SIG-M5 (cell line): Measurements from ENCODE around the gene CDC42EP4.
"Not testable (repeated sequence)": the region's sequence is repeated elsewhere in the genome, so short reads cannot be mapped to it uniquely, and the experiment has no call there.

Source experiments
- DNase-seq: peaks from one replicate; lab custom pipeline; 2025; lab: John Stamatoyannopoulos, UW

The CDC42EP4 gene

DNA sequence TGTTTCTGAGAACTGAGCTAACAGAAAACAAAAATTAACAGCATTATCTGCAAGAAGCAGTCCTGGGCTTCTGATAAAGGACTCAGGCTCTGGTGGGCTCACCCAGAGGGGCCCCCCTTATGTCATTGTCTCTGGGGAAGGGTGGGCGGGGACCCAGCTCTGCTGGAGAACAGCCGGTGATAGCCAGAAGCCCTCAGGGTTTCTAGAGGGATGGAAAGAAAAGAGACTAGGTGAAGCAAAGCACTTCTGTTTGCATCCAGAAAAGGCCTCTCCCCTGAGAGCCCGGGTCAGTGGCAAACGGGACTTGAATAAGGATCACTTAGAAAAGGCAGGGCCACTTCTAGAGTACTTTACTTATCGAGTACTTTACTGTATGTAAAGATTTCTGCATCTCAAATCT is 7.0 kb upstream of the CDC42EP4 start:
- DNase-seq, result no peak

DNA sequence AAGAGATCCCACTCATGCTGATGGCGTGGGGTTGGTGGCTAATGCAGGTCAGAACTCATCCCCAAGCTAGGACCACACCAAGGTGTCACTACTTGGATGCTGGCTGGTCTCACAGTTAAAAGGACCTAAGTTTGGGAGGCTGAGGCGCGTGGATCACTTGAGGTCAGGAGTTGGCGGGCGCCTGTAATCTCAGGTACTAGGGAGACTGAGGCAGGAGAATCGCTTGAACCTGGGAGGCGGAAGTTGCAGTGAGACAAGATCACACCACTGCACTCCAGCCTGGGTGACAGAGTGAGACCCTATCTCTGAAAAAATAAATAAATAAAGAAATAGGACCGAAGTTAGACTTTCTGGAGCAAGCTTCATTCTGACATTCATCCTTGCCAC is 6.6 kb upstream of the CDC42EP4 start:
- DNase-seq, result no peak

DNA sequence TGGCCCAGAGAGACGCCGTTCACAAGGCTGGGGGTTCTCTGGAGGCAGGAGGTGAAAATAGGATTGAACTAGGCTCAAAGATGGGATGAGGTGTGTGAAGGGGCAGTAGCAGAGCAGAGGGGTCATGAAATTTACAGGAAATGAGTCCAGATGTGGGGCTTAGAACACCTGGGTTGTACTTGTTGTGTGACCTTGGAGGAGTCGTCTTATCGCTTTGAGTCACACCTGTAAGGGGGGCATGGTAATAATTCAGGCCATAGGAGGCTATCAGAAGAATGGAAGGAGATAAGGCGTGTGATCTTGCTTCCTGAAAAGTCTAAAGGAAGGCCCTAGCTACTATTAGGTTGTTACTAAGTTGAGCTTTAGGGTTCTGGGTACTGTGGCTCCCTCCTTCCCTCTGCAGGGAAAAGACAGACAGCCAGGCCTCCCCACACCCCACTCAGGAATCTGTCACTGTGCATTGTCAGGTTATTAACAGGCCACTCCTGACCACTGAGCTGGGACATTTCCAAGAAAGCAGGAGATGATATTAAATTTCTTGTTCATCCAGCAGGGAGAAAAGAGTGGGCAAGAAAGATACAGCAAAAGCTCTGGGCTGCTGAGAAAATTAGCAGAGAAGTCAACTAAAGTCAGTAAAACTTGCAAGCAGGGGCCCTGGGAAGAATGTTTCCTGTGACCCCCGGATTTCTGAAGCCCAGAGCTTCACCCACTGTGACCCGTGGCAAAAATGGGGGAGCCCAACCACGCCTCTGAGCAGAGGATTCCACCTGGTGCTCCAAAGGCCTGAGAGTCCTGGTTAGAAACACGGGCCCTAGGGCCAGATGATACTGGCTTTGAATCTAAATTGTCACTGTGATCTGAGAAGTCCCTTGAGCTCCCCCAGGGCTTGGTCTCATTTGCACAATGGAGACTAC is 6.0 kb upstream of the CDC42EP4 start:
- no peak for DNase-seq

DNA sequence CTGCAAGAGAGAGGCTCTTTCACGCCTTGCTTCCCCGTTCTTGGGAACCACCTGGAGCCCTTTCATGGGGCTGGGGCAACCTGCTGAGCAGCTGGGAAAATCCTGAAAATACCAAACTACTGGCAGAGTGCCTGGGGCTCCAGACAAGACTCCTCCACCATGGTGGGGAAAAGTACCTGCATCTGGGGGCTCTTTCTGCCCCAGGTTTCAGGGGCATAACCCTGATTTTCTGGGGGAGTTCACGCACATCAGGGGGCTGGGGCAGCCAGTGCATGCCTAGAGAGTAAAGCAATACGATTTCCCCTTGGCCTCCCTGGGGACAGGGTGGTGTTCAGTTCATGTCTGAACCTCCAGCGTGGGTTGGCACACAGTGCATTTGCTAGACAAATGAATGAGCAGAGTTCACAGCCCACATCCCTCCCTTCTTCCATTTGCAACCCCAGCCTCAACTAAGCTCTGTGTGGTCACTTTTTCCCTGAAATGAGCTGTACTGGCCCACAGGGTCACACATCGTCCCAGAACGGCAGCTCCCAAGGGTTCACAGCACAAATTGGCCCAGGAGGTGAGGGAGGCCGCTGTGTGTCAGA is 5.2 kb upstream of the CDC42EP4 start:
- DNase-seq, result no peak

DNA sequence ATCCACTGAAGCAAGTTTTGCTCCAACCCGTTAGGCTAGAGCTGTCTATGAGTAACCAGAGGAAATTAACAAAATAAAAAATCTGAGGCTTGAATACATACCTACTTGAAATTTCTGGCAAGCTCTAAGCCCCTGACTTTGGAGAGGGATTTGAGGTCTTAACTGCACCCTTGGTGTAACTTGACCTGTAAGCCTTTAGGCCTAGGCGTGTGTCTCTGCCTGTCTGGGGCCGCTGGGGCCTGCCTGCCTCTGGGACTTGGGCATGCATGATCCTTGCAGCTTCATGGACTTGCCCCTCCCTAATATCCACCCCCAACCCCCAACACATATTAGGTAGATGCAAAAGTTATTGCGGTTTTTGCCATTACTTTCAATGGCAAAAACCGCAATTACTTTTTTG is 3.7 kb upstream of the CDC42EP4 start:
- DNase-seq, result no peak

DNA sequence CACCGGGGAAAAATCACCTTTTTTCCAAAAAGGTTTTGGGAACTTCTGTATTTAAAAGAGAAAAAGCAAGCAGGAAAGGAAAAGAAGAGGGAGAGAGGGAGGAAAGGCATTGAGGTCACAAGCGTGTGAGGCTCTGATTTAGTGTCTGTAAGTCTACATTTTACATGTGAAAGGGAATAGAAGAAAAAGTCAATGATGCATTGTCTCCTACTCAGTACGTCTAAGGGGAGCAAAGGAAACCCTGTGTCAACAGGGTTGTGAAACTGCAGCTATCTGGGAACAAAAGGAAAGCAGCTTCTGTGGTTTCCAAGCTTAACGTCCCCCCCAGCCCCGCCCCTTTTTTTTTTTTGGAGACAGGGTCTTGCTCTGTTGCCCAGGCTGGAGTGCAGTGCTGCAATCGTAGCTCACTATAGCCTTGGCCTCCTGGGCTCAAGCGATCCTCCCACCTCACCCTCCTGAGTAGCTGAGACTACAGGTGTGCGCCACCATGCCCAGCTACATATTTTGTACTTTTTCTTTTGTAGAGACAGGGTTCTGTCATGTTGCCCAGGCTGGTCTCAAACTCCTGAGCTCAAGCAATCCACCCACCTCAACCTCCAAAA is 1.8 kb upstream of the CDC42EP4 start:
- no peak for DNase-seq

DNA sequence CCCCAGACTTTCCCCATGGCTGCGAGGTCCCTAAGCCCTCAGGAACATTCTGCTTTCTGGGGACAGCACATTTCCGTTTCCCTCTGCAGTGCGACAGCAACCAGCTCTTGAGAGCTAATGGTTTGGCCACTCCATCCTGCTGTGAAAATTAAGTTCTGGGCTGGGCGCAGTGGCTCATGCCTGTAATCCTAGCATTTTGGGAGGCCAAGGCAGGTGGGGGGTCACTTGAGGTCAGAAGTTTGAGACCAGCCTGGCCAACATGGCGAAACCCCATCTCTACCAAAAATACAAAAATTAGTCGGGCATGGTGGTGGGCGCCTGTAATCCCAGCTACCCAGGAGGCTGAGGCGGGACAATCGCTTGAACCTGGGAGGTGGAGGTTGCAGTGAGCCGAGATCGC is 1.1 kb upstream of the CDC42EP4 start:
- not testable (repeated sequence) for DNase-seq

DNA sequence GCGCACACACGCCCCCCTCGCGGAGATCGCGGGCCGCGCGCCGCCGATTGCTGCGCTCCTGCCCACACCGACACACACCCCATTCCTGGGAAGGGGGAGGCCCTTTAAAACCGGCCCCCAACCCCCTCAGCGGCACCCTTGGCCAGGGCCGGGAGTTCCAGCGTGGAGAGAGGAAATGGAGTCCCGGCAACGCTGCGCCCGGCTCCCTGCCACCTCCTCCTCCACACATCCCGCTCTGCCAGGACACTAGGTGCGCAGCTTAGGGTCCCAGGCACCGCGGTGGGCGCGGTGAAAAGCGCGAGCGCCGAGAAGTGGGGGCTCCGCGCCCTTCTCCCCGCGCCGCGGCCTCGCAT is 397 bp downstream of the CDC42EP4 start:
- DNase-seq, result no peak

DNA sequence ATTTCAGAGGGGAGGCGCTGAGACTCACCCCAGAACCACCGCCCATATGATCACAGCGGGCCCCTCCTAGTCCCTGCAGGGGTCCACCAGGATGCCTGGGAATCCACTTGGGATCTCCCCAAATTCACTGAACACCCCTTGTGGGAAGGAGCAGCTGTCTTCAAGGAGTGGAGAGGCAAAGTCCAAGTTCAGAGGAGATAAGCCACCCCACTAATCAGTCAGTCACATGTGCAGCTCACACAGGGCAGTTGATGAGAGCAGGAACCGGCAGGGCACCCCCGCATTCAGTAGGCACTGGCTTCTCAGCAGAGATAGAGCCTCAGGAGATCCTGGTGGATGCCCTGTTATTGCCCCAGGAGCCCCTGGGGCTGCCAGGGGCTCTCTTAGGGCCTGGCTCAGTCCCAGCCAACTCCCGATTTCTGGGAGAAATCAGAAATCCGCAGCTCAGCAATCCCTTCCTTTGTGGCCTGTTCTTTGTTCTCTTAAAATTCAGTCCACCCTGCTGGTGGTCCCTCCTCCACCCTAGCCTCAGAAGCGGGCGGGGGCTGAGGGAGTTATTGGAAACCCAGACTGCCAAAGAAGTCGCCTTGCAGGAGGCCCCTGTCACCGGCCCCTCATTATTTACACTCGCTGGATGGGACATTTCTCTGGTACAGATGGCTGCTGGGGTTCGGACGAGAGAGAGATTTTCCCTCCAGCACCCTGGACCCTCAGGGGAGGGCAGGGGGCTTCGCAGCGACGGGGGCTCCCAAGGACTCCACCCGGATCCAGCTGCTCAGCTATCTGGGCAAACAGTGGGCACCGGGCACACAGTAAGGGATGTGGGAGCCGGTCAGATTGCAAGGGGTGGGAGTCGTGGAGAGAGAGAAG is 1.8 kb downstream of the CDC42EP4 start:
- DNase-seq, result no peak

DNA sequence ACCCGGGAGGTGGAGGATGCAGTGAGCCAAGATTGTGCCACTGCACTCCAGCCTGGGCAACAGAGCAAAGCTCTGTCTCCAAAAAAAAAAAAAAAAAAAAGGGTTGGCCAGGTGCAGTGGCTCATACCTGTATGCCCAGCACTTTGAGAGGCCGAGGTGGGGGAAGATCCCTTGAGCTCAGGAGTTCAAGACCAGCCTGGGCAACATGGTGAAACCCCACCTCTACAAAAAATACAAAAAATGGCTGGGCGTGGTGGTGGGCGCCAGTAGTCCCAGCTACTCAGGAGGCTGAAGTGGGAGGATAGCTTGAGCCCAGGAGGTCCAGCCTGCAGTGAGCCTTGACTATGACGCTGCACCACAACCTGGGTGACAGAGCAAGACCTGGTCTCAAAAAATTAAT is 2.8 kb downstream of the CDC42EP4 start:
- not testable (repeated sequence) for DNase-seq

DNA sequence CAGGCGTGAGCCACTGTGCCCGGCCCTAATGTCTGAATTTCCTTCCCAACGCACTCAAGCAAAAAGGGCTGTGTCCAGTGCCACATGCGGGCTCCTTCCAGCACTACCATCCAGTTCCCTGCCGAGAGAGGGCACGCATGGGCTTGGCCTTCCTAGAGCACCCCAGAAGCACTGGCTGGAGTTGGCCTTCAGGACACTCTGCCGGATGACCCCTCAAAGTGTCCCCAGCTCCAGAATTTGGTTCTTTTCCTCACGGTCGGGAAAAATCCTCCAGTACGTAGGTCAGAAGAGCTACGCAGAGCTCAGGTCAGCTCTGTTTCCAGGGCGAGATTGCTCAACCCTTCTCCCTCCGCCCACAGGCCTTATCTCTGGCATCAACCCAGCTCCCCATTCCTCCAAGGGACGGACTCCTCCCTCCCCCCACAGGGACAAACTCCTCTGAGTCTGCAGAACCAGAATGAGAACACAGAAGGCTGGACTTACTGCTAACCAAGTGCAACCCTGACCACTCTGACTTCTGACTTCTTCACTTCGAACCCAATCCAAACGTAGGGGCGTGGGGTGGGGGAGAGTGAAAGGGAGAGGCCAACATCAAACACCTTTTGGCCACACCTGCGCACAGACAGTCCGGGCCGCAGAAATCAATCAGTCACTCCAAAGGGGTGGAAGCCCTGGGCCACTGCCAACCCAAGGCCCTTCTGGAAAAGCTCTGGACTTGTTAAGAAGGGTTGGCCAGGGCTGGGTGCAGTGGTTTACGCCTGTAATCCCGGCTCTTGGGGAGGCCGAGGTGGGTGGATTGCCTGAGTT is 3.6 kb downstream of the CDC42EP4 start:
- no peak for DNase-seq

DNA sequence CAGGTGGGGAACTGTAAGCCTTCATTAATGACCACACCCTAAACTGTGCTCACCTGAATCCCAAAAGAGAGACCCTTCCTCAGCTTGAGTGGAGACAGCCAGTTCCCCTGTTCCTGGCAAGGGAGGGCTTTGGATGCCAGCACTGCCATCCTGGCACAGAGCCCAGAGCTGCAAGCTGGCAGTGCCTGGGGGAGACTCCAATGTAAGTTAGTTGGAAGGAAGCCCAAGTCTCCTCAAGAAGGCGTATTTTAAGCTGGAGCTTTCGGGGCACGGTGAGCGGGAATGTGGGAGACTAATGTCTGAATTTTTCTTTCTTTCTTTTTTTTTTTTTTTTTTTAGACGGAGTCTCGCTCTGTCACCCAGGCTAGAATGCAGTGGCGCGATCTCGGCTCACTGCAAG is 4.7 kb downstream of the CDC42EP4 start:
- no peak for DNase-seq

DNA sequence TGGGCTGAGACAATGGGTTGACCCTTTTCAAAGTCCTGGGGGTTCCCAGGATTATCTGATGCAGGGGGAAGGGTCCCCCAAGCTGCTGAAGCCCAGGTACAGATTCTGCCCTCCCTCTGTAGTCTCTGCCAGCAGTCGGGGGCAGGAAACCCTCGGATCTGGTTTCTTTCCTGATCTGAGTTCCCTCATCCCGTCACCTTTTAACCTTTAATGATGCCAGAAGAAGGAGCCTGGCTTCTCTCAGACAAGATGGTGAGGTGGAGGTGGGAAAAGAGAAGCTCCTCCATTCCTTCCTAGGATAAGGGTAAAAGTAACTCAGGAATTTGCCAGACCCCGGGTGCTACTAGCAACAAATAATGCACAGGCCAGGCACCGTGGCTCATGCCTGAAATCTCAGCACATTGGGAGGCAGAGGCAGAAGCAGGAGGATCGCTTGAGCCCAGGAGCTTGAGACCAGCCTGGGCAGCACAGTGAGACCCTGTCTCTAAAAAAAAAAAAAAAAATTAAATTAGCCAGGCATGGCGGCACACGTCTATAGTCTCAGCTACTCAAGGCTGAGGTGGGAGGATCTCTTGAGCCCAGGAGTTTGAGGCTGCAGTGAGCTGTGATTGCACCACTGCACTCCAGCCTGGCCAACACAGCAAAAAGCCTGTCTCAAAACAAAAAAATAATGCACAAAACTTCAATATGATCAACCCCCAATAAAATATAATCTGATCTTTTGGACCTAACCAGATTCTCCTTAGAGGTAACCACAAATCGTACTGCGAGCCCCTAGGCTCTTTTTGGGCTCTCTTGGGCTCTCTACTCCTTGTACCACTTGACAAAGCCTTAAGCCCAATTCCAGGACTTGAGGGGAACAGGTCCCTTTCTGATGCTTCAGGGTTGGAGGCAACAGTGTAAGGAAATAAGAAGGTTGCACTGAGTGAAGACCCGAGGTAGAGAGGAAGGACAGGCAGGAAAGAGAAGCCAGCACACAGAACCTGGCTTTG is 5.7 kb downstream of the CDC42EP4 start:
- DNase-seq, result no peak

DNA sequence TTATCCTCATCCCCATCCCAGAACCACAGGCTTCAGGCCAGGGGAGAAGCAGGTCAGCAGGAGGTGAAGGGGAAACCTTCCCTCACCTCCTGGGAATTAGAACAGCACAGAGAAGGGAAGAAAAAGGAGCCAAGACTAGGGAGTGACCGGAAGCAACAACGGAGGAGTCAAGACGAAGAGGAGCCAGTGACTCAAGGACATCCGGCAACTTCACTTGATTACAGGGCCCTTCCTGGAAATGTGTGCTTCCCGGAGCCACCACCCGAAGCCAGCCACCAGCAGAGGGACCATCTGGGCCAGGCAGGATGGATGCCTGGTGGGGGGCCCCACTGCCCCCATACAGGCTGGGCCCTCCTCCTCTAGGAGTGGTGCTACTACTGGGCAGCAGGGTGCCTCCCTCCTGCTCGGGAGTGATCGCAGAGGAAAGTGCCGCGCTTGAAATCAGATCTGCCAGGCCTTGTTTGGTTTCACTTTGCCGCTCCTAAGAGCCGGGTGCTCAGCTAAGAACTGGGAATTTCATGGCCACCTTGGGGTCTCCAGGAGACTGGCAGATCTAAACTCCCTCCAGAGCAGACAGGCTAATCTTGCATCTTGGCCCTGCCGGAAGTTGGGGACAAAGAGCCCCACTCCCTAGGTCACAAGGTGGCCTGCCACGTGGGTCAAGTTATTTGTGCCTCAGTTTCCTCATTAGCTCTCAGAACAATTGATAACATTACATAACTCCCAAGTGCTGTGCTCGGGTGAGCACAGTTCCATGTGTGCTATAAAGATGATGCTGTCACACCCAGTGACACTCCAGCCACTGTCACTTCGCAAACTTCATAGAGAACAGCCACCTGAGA is 6.6 kb downstream of the CDC42EP4 start:
- DNase-seq, result no peak

DNA sequence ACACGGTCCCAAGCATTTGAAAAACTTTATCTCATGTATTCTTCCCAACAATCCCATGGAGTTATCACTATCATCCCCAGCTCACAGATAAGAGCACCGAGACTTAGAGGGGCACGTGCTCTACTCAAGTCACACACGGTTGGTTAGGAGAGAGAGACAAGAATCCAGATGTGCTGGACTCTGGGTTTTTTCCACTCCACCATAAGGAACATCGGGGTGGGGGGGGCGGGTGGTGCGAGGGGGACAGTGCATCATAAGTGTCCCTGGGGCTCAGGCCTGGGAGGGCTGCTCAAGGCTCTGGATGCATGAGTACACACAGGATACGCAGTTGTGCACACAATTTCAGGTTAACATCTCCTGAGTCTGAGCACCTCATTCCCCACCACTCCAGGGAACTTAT is 7.4 kb downstream of the CDC42EP4 start:
- DNase-seq, result no peak

DNA sequence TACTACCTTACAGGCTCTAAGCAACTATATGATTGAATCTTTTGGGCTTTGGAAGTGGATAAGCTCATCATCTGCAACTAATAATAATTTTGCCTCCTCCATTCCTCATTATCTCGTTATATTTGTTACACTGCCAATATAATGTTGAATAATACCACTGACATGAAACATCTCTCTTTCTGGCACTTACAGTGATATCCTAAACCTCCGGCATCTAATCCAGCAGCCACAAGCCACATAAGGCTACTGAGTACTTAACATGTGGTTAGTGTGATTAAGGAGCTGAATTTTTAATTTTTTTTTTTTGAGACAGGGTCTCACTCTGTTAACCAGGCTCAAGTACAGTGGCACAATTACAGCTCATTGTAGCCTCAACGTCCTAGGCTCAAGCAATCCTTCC is 9.6 kb downstream of the CDC42EP4 start:
- DNase-seq, result no peak

DNA sequence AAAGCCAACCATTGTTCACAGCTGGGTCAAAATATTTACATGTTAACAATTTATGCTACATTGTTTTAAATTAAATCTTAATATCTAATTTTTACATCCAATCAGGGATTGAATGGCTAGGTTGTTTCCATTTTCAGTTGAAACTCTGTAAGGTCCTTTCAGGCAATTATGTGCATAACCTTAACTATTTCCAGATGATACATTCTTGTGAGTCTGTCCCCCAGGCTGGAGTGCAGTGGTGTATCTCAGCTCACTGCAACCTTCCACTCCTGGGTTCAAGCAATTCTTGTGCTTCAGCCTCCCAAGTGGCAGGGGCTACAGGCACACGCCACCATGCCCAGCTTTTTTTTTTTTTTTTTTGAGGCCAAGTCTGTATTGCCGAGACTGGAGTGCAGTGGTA is 10.4 kb downstream of the CDC42EP4 start:
- DNase-seq, result no peak

DNA sequence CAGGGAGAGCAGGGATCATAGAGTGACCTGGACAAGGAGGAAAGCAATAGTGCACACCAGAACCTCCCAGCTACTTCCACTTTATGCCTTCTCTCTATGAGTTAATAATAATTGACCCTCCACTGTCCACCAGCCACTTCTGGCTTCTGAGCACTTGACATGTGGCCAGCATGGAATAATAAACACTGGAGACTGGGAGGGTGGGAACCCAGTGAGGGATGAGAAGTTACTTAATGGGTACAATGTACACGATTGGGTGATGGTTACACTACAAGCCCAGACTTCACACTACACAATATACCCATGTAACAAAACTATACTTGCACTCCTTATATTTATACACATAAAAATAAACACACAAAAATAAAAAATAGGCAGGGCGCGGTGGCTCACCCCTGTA is 11.4 kb downstream of the CDC42EP4 start:
- no peak for DNase-seq
